Measurements from ENCODE around the gene NEGR1.

Gene NEGR1

DNA sequence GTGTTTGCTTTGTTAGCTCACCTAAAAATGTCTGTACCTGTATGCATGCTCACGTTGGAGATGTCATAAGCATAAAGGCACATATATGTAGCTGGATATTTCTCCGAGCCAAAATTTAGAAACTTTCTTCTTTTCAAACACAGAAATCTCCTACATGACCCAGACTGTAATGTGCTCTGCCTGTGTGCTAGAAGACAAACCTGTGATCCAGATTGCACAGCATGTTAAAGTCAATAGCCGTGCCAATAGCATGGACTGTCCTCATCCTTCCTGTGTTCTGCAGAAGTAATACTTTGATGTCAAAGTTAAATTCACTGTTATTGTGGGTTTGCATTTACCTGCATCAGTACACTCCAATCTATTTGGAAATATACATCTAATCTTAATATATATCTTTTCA is 855.3 kb downstream of the NEGR1 start:
- DNase-seq: no peak

DNA sequence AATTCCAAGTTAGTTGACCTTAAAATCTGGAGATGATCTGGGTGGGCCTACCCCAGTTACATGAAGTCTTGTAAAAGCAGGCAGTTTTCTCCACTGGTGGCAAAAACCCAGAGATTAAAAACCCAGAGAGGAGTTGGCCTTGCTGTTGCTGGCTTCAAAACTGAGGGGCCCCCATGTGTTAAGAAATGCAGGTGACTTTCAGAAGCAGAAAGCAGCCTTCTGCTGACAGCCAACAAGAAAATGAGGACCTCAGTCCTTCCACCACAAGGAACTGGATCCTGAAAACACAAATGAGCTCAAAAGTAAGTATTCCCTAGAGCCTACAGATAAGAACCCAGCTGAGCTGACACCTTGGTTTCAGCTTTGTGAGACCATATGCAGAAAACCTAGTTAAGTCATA is 857.8 kb downstream of the NEGR1 start:
- DNase-seq: no peak

DNA sequence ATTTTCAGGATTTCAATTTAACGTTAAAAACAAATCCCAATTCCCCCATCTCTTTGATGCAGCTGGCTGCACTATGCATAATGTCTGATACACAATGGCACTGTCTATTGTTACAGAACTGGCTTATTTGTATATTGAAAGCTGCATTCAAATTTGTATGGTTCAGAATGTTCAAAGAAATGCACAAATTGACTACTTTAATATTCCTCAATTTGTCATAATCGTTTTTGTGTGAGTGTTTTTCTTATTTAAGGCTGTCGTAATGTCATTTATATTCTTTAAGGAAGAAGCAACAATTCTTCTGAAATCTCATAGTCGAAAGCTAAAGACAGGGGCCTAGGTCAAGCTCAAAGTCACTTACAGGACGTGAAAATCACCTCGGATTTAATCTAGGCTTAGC is 860.1 kb downstream of the NEGR1 start:
- no peak for DNase-seq

DNA sequence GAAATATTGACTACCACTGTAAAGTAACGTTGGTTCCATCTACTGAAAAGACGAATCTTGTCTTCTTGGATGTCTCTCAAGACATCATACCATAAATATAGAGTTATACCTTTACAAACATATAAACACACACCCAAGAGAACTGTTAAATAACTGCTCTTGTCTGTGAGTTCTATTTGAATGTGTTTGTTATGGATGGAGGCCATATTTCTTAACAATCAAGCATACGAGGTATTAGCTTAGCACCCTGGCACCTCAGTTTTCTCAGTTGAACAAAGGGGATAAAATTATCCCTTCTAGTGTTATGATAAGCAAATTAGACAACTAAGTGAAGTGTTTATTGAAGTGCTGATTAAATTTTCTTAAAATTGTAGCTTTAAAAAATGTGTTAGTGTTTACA is 864.9 kb downstream of the NEGR1 start:
- DNase-seq: no peak

DNA sequence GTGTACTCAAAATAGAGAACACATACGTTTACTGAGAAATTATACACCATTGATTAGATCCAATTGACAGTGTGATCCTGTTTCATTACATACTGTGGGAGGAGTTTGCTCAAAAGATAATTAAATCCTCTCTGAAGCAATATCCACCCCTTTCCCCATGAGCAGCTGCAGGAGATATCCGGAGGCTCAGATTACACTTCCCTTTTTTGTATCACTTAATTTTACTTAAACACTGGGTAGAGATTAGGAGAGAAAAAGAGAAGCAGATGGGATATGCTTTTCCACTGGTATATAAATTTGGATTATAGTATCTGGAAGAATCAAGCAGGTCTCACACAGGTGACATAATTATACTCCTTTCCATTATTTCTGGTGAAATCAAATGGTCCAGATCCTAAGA is 868.2 kb downstream of the NEGR1 start:
- no peak for DNase-seq

DNA sequence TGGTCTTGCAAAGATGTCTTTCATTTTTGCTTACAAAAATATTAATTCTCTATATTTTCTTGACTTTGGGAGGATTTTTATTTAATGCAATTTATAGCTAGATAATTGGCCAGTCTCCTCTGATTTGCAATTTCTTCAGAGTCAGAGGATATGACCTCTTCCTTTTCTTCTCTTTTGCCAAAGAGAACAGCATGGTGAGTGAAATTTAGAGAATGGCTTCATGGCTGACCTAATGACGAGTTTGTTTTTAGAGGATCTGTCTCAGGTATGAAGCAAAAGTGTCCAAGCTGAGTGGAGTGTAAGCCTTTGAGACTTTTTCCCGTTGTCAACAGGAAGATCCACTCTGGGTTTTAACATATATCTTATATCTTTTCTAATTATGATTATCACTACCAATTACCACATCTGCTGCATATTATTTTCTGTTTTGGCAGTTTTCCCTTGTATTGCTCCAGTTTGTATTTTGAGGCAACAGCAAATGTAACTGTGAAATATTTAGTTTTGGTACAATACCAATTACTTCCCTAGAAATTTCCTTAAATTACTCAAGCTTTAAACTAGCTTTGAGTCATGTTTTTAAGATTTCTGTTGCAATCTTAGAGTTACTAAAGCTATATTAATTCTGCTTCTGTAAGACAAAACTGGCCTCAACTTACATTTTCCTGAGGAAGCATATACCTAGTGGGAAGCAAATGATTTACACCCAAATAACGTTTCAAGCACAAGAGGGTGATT is 868.7 kb downstream of the NEGR1 start:
- DNase-seq: no peak

DNA sequence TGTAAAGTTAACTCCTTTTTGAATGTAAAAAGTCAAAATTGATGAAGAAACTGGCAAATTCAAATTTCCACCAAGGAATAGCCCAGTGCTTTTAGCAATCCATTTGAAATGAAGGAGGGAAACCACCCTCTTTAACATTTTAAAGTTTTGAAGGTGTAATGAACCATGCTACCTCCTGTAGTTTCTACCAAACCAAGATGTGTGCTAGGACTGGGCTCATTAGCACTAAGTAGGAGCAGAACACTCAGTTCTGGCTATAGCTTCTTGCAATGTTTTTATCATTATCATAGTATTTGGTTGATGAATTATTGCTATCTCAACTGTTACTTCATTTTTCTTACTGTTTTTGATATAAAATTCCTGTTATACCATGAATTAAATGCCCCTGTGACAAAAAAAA is 882.3 kb downstream of the NEGR1 start:
- no peak for DNase-seq

DNA sequence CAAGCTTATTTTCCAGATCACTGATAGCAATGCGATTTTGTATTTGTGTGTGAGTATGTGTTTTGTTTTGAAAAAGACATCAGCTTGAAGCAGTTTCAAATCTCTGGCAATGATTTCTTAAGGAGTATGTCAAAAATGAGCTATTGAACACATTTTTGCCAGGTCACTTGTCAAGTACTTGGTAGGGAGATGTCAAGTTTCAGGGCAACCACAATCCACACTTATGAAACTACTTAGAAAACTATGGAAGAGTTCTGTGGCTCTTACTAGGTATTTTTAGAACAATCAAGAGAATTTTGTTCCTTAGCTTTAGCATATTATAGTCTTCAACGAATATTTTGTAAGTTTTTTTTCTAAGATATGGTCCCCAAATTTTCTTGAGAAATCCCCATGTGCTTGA is 882.7 kb downstream of the NEGR1 start:
- DNase-seq: no peak

DNA sequence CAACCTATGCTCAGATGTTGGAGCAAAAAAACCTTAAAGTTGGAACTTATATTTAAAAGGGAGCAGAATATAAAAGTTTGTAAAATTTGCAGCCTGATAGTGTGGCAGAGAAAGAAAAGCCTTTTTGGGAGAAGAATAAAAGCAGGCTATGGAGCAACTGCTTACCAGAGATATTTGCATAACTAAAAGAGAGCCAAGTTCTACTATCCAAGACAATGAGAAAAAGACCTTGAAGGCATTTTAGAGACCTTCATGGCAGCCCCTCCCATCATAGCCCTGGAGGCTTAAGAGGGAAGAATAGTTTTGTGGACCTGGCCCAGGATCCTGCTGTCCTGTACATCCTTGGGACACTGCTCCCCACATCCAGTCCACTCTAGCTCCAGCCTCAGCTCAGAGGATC is 889.0 kb downstream of the NEGR1 start:
- DNase-seq: no peak

DNA sequence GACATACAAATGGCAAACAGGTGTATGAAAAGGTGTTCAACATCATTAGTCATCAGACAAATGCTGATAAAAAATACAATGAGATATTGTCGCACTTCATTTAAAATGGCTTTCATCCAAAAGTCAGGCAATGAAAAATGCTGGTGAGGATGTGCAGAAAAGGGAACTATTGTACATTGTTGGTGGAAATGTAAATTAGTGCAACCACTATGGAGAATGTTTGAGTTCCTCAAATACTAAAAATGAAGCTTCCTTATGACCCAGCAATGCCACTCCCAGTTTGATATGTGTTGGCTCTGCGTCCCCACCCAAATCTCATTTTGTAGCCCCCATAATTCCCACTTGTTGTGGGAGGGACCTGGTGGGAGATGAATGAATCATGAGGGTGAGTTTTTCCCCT is 891.8 kb downstream of the NEGR1 start:
- DNase-seq: no peak

DNA sequence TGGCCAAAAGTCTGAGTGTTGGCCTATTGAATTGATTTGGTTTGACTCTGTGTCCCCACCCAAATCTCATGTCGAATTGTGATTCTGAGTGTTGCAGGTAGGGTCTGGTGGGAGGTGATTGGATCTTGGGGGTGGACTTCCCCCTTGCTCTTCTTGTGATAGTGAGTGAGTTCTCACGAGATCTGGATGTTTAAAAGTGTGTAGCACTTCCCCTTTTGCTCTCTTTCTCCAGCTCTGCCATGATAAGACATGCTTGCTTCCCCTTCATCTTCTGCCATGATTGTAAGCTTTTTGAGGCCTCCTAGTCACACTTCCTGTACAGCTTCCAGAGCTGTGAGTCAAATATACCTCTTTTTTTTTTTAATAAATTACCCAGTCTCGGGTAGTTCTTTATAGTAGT is 904.5 kb downstream of the NEGR1 start:
- no peak for DNase-seq

DNA sequence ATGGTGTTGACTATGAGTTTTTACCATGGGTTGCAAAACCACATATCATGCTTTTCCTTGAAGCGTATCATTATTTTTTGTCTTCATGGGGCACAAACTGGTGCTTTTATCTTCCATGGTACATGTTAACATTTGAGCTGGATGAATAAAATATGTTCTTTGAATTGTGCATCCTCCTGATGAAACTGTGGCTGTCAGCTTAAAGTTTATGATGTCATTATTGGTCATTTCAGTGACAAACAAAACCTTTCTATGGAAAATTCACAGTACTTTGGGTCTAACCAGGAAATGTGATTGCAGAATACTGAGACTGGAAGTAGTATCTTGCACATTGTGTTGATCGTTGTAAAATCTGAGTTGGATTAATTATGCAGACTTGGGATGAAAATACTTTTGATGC is 909.8 kb downstream of the NEGR1 start:
- no peak for DNase-seq

DNA sequence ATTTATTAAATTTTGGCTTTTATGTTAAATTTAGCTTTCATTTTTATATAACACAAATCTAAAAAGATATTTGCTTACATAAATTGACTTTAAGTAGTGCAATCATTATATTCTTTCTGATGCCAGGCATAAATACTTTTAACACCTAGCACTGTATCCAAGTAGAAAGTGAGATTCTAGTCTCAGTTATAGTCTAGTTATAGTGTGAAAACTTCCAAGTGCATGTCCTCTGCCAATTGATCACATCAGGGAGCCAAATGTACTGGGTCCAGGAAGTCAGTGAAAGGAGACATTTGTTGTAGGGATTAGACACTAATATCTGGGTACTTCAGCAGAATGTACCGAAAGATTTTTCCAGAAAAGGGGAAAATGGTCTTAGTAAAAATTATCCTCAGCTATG is 910.8 kb downstream of the NEGR1 start:
- no peak for DNase-seq

DNA sequence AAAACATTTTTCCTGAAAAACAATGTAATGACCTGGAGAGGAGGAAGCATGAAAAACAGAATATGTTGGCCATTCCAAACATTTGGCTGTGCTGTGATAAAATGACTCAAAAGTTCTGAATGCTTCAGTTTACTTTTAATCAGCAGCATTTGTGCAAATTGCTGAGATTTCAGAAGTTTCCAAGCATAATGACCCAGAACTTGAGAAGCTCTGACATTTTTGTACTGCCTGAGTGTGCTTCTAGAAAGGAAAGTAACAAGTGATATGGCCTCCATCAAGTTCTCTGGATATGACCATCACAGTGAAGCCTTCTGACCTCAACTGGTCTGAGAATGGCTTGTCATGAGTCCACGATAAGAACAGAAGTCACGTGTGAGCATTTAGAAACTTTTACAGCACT is 918.1 kb downstream of the NEGR1 start:
- DNase-seq: no peak

DNA sequence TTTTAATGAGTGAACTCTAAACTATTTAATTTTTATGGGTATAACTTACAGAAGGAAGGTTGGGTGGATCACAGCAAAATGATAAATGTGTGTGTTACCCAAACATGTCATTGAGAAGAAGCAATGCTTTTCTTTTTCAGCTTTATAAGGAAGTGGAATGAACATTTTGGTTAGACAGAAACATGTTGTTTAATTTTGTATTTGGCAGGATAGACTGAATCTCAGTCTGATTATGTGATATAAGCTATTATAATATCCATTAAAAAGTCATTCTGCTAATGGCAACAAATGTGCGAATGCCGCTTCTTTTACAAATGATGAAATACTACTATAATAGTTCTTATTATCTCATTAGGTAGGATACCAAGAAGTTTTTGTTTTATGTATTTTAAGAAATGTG is 919.6 kb downstream of the NEGR1 start:
- no peak for DNase-seq

DNA sequence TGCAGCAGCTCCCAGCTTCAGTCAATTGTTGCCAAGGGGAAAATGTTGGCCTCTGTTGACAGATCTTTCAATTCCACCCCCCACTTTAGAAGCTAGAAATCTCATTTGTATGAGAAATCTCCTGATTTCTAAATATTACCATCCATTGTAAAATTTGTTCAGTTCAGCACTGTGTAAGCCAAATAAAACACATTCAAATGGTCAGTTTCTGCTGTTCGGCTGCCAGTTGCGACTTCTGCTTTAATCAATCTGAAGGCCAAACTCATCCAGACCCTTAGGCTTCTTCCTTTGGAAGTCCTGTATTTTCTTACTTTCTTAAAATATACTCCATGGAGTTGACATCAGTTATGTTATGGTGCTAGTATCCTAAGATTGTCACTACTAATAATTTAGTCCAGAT is 920.3 kb downstream of the NEGR1 start:
- DNase-seq: no peak

DNA sequence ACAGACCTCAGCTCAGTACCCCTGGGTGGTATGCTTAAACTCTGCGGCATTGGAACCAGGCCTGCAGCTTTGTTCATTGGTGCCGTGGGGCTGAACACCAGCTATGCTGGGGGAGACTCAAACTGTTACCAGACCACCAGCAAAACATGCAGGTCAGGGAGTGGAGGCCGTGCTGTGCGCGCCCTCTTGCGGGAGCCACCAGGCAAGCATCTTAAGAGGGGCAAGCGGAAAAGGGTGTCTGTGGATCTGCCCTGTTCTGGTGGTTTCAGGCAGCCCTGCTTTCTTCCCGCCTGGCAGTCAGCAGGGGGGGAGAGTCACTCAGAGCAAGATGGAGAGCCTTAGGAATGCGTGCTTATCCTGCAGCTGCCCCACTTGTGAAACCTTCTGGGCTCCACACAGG is 924.6 kb downstream of the NEGR1 start:
- no peak for DNase-seq

DNA sequence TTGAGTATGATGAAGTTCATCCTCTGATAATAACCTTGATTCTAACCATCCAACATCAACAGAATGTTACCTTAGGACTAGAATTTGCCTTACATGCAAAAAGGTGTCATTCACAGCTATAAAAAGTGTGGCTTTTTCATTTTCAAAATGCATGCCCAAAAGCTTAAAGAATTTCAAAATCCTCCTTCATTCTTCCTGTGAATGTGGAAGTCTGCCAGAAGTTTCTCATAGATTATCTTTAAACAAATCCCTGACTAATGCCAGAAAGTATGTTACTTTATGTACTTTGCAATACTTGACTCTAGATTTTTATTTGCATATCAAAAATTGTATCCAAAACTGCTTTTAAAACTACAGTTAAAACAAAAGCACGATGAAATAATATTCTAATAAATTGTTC is 930.9 kb downstream of the NEGR1 start:
- no peak for DNase-seq

DNA sequence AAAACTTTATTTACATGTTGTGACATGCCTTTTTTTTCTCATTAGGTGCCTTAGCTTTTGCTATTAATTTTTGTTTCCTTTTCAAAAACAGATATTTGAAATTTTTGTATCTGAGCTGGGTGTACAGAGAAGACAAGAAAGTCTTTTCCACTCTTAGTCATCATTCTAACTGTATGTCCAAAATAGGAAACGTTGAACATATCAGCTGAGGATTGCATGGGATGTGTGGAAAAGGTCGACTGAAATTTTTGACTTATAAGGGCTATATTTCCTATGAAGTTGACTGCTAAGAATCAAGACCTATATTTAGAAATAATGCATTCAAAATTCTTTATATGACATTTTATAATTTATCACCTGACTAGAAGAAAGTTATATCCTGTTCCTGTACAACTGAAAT is 931.5 kb downstream of the NEGR1 start:
- DNase-seq: no peak

DNA sequence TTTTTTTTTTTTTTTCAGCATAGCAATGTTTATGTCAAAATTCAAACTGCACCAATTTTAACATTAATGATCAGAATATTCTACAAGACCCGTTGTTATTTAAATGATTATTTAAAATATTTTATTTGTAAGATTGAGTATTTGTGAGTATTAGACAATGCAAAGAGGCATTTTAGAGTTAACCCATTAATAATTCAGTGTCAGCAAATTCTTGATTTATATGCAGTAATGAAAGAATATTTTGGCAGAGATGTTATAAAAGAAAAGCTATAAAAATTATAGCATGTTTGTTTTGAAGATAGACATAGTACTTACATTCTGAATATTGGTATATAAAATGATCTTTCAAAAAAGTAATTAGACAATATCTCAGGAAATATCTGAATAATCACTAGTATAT is 932.0 kb downstream of the NEGR1 start:
- DNase-seq: no peak

All from activated naive CD4-positive, alpha-beta T cell treated with Interleukin-2 at 50 U/mL for 16 hours (primary cell).